Retina (tissue), 1 donor: ENCODE measurements around the gene CDHR4.
"Not testable (repeated sequence)": the region's sequence is repeated elsewhere in the genome, so short reads cannot be mapped to it uniquely, and the experiment has no call there.

Experiments
- DNase-seq: peaks from one replicate; pipeline ENCODE4 v3.0.0-alpha.2; 2016

The CDHR4 gene, protein sequence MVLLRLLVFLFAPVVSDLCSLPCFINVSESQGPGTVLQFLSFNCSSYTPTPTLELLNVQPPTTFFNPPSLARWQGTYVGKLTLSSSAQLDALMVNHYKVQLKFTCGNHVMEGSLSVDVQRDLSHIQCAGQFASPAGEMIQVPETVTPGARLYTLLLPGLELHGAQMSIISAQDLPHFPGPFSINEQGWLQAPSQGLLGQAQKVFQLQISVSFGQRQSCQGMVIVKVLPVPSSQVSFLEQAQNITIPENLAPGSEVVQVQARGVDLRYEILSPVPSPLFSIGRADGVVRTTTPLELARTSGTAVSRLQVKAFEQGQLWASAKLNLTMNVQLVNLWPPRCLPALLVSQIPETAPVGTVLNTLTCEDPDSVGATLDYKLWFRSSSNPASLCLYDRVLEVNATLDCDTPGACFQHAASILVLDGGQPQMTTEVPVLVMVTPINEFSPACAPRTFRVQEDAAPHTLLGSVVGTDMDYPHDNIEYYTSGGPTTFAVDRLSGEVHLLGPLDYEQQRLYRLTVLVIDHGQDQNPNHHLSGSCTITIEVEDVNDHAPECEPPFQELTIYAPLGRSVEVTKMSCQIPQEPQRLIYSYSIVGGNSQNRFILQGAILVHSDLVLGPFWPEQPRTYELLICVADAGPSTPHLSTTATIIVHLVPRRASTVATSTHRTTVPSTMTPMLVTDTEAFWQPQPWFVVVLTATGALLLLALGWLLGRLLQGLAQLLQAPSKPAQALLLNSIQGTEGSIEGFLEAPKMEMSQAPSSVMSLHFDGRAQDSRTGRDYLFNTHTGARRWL

DNA sequence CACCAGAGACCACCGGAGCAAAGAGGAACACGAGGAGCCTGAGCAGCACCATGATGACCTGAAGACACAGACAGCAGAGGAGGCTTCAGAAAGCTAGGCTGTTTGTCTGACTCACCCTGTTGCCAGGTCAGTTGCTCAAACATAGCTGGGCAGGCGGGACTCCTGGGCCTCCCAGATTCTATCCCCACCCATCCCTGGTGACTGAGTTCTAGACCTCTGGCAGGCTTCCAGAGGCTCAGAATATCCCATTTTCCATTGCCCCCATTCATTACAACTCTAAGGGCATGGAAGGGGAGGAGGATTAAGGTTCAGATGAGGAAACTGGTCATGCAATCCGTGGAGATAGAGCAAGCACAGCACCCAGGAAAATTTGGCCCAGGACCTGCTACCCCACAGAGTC, at the start of gene CDHR4:
Gene CDHR4 (minus strand): TSS at position 113 of the 400 bp plus-strand sequence. CDS start 61 bp downstream, at position 52.
- DNase-seq, result no peak

DNA sequence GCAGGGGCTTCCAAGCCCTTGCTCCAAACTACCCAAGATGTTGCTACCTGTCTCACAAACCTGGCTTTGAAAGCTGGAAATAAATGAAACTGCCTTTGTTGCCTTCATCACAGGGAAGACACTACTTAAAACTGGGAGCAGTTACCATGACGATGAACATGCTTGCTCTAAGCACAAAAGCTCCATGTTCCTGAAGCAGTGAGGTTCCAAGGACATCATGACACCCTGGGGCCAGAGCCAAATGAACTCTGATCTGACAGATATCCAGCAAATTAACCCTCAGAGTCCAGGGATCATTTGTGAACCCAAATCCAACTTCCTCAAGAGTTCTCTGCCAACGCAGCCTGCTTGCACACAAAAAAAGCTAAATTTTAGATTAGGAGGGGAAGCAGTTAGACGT, 46.0 kb upstream of the CDHR4 start:
- no peak for DNase-seq

DNA sequence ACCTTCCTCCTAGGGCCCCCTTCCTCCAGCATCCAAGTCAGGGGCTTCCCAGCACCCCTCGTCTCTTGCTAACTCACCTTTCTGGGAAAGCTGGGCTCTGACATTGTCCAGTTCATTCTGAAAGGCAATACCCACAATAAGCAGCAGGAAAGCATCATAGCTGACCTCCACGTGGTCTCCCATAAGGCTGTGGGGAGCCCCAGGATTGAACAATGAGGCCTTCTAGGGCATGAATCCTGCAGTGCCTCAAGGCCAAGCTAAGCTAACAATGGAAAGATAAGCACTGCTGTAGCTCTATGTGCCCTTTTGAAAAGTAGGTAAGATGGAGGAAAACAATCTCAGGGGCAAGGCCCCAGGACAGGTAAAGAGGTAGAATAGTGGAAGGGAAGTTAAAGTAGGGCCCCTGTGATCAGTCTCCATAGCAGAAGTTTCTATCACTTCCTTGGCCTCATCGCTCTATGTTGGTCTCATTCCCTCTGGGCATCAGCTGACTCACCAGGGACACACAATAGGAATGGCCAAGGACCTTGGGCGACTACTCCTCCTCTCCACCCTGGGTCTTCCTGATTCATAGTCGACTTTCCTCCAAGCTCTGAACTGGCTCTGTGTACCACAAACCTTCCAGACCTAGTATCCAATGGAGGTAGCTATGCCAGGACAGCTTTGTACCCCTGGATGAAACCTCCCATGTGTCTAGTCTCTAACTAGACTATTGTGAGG, 45.0 kb upstream of the CDHR4 start:
- DNase-seq, result no peak

DNA sequence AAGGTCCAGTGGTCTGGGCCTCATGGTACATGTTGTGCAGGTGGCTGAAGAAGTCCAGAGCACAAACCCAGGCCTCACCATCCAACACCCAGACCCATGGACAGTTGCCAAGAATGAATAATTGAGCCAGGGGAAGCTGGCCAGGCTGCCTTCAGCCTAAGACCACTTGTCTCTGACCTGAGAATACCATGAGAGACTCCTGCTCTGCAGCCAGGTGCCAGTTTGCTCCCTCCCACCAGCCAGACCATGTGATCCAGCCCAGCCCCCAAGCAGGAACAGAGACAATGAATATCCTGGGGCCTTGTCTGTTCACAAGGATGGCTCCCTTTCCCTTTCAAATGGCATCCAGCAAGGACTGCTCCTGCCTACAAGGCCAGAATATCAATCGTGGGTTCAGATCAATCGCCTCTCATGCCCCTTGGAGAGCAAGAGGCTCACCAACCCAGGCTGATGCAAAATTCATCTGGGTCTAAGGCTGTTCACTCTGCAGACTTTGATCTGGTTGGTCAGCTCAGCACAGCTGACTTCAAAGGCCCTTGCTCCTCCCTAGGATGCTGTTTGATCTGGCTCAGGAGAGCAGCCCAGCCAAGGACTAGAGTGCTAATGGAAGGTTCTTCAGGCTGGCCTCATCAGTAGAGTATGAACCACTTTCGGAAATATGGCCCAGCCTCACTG, 43.3 kb upstream of the CDHR4 start:
- no peak for DNase-seq

DNA sequence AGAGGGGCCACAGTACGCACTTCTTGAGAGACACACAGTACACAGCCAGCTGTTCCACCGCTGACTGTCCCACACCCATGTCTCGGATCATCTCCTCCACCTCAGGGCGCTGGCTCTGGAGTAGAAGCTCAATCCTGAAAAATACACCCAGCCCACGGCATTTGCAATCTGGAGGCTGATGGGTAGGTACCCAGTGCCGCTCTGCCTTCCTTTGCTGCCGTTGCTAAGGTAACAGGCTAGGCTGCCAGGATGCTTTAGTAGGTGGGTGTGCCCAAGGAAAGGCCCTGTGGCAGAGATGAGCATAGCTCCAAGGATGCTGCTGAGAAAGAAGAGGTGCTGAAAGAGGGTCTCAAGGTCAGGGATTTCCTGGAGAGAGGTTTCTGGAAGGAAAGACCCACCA, 42.1 kb upstream of the CDHR4 start:
- no peak for DNase-seq

DNA sequence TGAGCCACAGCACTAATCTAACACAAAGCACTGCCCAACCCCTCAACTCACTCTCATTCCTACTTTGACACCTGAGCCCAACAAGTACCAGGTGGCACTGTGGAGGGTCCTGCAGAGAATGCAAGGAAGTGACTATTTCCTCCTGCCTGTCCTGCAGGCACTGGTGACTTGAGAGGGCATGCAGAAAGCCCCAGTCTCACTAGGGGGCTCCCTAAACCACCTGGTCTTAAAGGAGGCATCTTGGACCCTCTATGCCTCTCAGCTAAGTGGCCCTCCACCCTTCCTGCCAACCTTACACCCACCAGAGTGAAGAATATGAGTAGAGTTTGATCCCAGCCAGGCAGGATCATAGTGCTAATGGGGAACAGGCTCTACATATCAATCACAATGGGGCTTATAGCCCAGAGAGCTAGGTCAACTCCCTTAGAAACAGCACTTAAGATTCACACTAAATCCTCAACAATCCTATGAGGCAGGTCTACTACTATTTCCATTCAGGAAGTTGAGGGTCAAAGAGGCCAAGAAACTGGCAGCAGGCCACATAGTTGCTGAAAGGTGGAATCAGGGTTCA, 41.5 kb upstream of the CDHR4 start:
- no peak for DNase-seq

DNA sequence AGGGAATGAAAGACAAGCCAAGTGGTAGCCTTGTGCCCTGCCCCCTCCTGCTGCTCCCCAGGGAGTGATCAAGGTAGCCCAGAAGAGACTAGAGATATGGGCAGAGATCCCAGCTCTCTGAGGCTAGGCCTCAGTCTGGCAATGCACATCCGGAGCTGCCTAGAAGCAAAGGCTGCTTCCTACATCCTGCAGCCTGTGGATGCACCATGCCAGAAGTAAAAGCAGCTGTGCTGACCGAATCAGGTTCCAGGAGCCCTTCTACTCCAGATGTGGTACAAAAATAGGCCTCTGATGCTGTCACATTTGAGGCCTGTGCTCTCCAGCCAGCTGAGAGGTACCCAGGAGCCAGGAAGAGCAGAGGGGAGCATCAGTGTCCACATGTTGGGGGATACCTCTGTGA, 40.7 kb upstream of the CDHR4 start:
- DNase-seq, result no peak

DNA sequence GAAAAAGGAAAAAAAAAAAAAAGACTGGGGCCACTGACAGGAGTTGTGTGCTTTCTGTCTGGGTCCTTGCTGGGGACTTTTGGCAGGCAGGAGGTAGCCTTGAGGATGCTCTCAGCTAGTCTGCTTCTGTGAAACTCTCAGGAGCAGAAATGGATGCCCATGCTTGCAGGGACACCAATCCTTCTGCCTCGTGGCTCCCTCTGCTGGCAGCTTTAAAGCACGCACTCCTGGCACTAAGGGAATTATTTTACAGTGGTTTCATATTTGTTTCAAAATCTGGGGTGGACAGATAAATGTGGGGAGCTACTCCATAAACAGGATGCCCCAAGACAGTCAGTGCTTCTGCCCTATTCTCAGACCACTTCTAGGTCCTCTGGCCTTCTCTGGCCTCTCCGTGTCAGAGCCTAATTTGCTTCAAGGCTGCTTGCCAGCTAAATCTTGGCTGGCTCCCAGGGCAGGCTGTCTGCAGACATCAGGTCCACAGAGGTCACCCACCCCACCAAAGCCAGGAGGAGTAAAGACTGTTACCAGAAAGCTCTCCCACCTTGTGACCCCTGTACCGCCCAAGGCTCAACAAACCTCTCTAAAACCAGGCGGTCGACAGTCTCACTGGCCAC, 39.6 kb upstream of the CDHR4 start:
- peak; percentile 72 for DNase-seq

DNA sequence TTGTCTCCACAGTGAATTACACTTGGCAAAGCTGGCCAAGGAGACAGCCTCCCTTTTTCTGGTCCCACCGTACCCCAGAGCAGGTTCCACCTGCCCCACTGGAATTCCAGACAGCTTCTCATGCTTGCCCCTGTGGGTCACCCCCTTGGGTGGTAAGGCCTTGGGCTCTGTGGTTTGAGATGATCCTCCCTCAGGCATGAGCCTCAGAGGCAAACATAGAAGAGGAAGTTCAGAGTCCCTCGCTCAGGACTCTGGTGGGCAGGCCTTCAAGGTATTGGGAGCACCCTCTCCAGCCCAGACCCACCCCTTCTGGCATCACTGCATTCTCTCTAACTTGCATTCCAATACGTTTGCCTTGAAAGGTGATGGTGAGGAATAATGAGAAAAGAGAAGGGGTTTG, 31.7 kb upstream of the CDHR4 start:
- DNase-seq, result no peak

DNA sequence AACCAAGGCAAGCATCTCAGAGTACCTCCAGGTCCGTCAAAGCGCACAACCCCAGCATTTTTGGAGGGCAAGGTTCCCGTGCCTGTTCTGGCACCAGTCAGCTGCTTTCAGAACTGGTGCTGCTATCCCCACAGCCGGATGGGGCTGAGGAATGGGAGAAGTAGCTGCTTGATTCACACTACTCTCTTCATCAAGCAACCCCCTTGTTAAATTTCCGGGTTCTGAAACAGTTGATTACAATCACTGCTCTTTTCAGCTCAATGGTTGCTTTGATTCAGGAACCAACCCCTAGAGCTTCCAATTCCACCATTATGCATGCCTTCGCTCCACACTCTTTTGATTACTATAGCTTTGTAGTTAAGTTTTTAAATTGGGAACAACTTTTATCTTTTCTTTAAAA, 26.3 kb upstream of the CDHR4 start:
- DNase-seq, result no peak

DNA sequence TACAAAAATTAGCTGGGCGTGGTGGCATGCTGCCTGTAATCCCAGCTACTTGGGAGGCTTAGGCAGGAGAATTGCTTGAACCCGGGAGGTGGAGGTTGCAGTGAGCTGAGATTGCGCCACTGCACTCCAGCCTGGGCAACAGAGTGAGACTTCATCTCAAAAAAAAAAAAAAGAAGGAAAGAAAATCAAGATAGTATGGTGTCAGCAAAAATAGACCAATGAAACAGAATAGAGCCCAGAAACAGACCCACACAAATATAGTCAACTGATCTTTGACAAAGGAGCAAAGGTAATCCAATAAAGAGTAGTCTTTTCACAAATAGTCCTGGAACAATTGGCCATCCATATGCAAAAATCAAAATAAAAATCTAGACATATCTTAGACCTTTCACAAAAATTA, 23.5 kb upstream of the CDHR4 start:
- DNase-seq, result not testable (repeated sequence)

DNA sequence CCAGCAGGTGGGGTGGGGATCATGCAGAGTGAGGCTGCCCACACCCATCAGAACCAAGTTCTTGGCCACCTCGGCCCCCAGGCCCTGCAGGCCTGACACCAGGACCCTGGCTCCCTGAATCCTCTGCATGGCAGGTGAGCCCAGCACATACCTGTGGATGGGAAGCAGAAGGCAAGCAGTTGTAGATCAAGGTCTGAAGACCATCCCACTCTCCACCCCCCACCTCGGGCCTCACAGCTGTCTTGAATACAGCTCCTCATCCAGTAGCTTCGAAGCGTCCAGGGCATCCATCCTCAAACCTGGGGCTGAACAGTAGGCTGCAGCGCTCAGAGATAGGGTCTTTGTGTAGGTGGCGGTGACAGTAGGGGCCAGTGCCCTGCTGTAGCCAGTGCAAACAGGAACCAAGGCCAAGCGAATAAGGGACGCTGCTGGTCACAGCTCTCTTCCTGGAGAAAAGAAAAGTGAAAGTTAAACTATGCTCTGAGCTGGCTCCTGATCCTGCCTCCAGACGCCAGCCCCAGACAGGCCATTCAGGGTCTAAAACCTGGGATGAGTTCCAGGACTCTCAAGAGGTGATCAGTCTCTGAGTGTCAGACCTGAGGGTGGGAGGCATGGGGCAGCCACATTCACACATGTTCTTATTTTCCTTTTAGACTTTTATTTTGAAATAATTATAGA, 14.0 kb upstream of the CDHR4 start, which contains the start of gene UBA7:
Gene UBA7 (minus strand): TSS at position 457 of the 678 bp plus-strand sequence. CDS start 166 bp downstream, at position 291.
- no peak for DNase-seq

DNA sequence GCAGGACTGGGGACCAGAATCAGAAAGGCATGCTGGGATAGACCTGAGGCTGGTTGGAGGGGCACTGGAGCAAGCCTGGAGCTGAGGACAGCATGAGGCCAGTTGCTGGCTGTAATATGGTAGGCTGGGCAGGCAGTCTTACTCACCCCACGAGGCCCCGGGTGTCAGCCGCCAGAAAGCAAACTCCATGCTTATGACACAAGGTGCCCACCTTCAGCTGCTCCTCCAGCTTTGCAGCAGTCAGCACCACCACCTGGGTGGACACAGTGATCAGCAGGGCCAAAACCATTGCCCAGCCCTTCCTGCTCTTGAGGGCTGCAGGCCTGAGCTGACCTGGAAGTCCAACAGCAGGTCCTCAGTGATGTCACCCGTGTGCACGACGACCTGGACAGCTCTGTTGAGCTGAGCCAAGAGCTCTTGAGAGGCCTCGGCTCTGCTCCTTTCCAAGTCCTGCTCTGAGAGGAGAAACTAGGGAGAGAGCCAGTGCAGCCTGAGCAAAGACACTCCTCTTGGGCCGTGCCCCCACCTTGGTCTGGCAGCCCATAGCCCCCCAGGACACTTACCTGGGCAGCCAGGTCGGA, 13.3 kb upstream of the CDHR4 start:
- no peak for DNase-seq

DNA sequence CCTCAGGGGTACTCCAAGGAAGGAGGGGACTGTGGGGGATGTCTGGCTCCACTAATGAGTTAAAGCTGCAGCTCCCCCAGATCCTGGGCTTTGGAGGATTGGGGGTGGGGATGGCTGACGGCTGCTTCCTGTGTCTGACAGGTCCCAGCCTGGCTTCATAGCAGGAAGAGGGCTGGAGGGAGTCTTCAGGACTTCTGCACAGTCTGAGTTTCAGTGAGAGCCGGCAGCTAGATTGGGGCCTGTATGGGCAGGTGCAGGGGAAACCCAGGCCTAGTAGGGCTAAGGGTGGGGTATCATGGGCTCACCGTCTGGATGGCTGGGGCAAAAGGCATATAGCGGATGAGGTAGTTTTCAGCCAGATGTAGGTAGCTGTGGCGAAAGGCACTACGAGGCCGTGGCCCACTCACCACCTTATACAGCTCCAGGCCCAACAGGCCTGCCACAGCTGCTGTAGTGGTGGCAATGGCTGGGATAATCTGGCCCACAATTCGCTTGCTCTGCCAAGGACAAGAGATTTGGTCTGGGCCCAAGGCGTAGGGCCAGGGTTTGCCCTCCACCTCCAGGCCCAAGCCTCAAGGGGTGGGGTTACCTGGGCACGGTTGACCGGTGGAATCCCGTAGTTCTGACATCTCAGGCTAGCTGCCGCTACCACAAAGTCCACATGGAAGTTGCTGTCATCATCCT, 7.9 kb upstream of the CDHR4 start:
- no peak for DNase-seq

DNA sequence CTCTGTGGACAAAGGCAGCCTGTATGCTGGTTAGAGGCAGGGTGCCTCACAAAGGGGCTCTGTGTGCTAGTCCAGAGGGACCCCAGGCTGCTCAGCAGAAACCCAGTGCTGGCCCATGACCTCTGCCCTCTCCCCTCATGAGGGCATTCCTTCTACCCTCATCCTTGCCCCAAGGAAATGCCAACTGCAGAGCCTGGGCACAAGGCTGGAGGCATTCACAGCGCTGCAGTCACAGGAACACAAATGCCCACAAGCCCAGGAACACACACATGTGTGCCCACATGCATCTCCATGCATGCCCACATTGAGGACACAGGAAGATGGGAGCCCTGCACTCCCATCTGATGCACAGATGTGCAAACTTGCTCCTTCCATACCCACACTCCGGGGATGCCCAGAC, 7.2 kb upstream of the CDHR4 start:
- DNase-seq, result no peak

DNA sequence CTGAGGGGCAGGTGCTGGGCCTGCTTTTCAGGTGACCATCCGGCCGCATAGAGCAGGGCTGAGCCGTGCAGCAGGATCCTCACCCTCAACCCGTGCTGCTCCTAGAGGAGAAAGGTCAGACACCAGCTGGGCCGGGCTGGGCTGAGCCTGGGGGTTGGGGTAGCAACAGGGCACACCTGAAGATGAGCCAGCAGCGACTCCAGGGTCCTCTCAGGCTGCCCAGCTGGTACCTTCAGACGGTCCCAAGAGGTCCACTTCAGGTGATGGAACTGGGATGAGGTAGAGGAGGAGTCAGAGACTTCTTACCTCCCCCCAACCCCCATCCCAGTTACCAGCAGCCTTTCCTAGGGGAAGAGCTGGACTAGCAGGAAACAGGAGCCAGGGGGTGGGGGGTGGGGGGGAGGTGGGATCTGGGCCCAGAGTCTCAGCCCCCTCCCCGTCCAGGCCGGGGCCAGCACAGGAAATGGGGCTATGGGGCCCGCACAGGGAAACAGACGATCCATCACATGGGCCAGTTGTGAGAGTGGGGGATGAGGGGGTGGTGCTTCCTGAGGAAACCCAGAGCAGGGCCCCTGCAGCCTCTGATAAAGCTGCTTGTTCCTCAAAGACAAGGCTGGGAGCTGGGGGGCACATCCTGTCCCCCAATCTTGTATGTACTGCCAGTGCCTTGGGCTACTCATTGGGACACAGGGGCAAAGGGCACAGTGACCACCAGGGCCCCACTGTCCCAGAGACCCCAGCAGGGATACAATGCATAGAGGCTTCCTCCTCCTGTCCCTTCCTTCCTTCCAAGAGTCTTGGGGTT, 6.4 kb upstream of the CDHR4 start:
- peak; percentile 31 for DNase-seq

DNA sequence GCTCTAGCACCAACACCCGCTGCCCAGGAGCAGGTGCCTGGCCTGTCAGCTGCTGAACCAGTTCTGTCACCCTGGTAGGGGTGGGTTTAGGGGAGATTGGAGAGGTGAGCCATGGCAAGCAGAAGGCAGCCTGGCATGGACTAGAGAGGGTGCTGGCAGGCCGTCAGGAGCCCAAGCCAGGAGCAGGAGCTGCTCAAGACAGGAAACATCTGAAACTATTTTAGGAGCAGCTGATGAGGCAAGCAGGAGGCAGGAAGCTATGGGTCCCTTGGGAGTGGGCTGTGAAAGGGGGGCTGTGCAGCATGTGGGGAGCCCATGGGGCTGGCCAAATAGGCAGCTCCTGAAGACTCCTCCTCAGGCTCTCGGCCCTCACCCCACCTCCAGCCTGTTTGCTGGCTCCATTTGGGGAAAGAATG, 5.7 kb upstream of the CDHR4 start:
- DNase-seq, result peak; percentile 12

DNA sequence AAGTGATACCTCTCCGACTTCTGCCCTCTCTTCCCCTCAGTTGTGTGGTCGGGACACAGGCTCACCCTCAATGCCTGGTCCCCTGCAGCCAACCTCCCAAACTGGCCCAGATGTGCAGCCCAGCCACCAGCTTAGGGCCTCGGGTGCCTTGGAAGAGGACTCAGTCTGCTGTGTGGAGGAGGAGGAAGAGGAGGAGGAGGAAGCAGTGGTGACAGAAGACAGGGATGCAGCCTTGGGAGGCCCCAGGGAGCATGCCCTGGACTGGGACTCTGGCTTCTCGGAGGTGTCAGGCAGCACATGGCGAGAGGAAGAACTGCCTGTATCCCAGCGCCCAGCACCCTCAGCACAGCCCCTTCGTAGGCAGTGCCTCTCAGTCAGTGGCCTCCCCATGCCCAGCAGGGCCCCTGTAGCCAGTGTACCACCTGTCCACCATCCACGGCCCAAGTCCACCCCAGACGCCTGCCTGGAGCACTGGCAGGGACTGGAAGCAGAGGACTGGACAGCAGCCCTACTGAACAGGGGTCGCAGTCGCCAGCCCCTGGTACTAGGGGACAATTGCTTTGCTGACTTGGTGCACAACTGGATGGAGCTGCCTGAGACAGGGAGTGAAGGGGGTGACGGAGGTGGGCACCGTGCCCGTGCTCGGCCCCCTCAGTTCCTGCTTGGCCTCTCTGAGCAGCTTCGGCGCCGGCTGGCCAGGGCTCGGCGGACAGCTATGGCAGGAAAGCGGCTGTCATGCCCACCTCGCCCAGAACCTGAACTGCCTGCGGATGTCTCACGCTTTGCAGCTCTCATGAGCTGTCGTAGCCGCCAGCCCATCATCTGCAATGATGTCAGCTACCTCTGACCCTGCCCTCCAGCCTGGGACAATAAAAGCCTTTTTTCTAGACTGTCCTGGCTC, 4.7 kb upstream of the CDHR4 start:
- peak; percentile 11 for DNase-seq
